ENCODE results near the gene LBR.

DNA sequence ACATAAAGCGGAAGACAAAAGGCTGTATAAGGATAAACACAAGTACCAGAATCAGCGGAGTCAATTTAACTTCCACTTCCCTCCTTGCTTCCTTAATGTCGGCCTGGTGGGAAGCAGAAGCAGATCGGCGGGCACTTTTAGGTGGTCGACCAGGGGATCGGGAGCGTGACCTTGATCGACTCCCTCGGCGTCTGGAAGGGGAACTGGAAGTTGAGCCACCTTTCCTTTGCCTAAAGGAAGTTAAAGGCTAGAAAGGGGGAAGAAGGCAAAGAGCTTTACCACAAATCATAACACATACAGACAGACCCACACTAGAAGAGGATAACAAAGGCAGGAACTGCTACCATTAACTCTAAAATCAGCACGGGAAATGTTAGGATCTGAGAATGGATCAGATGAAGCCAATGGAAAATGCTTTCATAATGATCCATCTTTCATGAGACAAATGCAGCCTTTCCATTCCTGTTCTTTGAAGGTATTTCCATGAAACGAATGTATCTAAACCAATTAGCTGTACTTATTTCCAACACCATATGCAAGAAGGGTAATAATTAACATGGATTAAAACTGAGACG is 5.7 kb downstream of the LBR start:
- TF ChIP-seq EZH2phosphoT487 (IDR thresholded peaks at IDR 0.05; ENCODE audit: low read depth, severe bottlenecking, unreplicated experiment) = no peak
- TF ChIP-seq, protein P1, sequence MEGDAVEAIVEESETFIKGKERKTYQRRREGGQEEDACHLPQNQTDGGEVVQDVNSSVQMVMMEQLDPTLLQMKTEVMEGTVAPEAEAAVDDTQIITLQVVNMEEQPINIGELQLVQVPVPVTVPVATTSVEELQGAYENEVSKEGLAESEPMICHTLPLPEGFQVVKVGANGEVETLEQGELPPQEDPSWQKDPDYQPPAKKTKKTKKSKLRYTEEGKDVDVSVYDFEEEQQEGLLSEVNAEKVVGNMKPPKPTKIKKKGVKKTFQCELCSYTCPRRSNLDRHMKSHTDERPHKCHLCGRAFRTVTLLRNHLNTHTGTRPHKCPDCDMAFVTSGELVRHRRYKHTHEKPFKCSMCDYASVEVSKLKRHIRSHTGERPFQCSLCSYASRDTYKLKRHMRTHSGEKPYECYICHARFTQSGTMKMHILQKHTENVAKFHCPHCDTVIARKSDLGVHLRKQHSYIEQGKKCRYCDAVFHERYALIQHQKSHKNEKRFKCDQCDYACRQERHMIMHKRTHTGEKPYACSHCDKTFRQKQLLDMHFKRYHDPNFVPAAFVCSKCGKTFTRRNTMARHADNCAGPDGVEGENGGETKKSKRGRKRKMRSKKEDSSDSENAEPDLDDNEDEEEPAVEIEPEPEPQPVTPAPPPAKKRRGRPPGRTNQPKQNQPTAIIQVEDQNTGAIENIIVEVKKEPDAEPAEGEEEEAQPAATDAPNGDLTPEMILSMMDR (IDR thresholded peaks at IDR 0.05; ENCODE audit: poor library complexity) = no peak
- no peak for TF ChIP-seq EZH2 (IDR thresholded peaks at IDR 0.05; ENCODE audit: borderline replicate concordance)

All from hepatocyte (in vitro differentiated cells).